ENCODE results near the gene CRYM.

CRYM gene

DNA sequence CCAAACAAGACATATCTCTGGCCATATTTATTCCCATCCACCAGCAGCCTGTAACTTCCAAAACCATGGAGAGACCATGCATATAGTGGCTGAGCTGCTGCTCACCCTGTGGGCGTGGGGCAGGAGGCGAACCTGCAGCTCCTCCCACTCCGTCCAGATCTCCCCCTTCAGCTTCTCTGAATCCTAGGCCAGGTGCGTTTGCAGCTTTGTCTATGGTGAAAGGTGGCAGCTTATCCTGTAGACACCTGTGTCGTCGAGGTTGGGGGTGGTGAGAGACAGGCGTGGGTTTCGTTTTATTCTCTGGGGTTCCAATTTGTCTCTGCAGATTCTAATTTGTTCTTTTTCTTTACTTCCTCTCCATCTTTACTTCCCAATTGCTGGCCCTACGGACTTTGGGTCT lies 54.3 kb downstream of the CRYM start:
- no peak overlapping the region for H3K18ac ChIP-seq (ENCODE audit: low read length)
- H2BK5ac ChIP-seq (ENCODE audit: low read length), result no peak overlapping the region
- no peak overlapping the region for H2BK120ac ChIP-seq (ENCODE audit: low read depth, low read length)
- H3K4me1 ChIP-seq (ENCODE audit: control insufficient read depth, low read depth, low read length), result no peaks in the 10 kb centered on the region
- no peak overlapping the region for H3K9ac ChIP-seq (ENCODE audit: low read length)
- WGBS (ENCODE audit: extremely low coverage, insufficient coverage, low lambda C conversion rate), result no CpG with 5 or more reads among the region's 9 CpGs
- no peaks in the 10 kb centered on the region for H3K79me1 ChIP-seq (ENCODE audit: low read length)
- no peak overlapping the region for H3K27ac ChIP-seq (ENCODE audit: low read depth, low read length)
- H3K4ac ChIP-seq (ENCODE audit: low read depth, low read length), result no peak overlapping the region
- H3K23ac ChIP-seq (ENCODE audit: low read length), result no peak overlapping the region
- H2BK15ac ChIP-seq (replicated peaks; ENCODE audit: low read depth), result no peak overlapping the region
- H2AK5ac ChIP-seq (ENCODE audit: low read length), result no peak overlapping the region
- H3K36me3 ChIP-seq (ENCODE audit: control insufficient read depth, insufficient read depth, low read length), result no peaks in the 10 kb centered on the region
- H4K8ac ChIP-seq (ENCODE audit: low read depth, low read length), result no peak overlapping the region
- H3K4me2 ChIP-seq (ENCODE audit: low read length), result no peak overlapping the region
- no peak overlapping the region for H3K56ac ChIP-seq (ENCODE audit: low read length)
- no peaks in the 10 kb centered on the region for H3K27me3 ChIP-seq (ENCODE audit: insufficient read depth, low read length, poor library complexity)
- DNase-seq, result no peak
- H3K79me2 ChIP-seq (ENCODE audit: control insufficient read depth, insufficient read depth, low read length), result no peaks in the 10 kb centered on the region
- H4K5ac ChIP-seq (ENCODE audit: low read length), result no peak overlapping the region
- no peak overlapping the region for H3K4me3 ChIP-seq (ENCODE audit: low read length)

DNA sequence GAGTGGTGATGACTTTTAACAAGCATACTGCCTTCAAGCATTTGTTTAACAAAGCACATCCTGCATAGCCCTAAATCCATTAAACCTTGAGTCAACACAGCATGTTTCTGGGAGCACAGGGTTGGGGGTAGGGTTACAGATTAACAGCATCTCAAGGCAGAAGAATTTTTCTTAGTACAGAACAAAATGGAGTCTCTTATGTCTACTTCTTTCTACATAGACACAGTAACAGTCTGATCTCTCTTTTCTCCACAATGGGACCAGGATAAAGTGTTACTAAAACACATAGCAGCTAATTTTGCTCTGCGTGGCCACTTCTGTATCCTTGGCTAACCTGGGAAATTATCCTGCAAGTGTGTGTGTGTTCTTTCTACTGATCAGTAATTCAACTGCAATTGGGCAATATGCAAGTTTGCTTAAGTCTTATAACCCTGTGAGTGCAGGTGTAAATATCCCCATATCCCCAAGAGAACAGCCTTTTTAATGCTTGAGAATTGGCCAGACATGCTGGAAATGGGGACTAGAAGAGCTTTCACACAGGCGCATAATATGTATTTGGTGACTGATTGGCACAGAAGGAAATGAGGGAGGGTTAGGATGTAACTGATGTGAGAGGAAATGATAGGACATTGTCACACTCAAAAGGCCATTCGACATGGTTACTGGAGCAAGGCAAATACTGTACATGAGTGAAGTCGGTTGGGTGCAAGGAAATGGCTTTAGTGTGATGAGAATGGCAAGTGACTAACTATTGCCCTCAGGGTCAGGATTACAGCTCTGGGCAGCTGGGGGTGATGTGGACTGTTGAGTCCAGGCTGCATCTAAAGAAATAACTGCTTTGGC lies 55.4 kb downstream of the CRYM start:
- H2BK15ac ChIP-seq (replicated peaks; ENCODE audit: low read depth), result no peak overlapping the region
- no peaks in the 10 kb centered on the region for H3K79me2 ChIP-seq (ENCODE audit: control insufficient read depth, insufficient read depth, low read length)
- no peaks in the 10 kb centered on the region for H3K79me1 ChIP-seq (ENCODE audit: low read length)
- H2AK5ac ChIP-seq (ENCODE audit: low read length), result no peak overlapping the region
- no peak overlapping the region for H3K23ac ChIP-seq (ENCODE audit: low read length)
- H3K9ac ChIP-seq (ENCODE audit: low read length), result no peak overlapping the region
- H3K56ac ChIP-seq (ENCODE audit: low read length), result no peak overlapping the region
- peak overlapping the region; percentile 15 for H3K27ac ChIP-seq (ENCODE audit: low read depth, low read length)
- no peaks in the 10 kb centered on the region for H3K36me3 ChIP-seq (ENCODE audit: control insufficient read depth, insufficient read depth, low read length)
- no peak overlapping the region for H3K18ac ChIP-seq (ENCODE audit: low read length)
- H2BK120ac ChIP-seq (ENCODE audit: low read depth, low read length), result no peak overlapping the region
- H4K8ac ChIP-seq (ENCODE audit: low read depth, low read length), result no peak overlapping the region
- no peak overlapping the region for H2BK5ac ChIP-seq (ENCODE audit: low read length)
- H4K5ac ChIP-seq (ENCODE audit: low read length), result no peak overlapping the region
- H3K4ac ChIP-seq (ENCODE audit: low read depth, low read length), result no peak overlapping the region
- no peak overlapping the region for H3K4me3 ChIP-seq (ENCODE audit: low read length)
- no peaks in the 10 kb centered on the region for H3K4me1 ChIP-seq (ENCODE audit: control insufficient read depth, low read depth, low read length)
- peak; percentile 45 for DNase-seq
- no peak overlapping the region for H3K4me2 ChIP-seq (ENCODE audit: low read length)
- WGBS (ENCODE audit: extremely low coverage, insufficient coverage, low lambda C conversion rate), result no CpG with 5 or more reads among the region's 4 CpGs
- no peaks in the 10 kb centered on the region for H3K27me3 ChIP-seq (ENCODE audit: insufficient read depth, low read length, poor library complexity)

DNA sequence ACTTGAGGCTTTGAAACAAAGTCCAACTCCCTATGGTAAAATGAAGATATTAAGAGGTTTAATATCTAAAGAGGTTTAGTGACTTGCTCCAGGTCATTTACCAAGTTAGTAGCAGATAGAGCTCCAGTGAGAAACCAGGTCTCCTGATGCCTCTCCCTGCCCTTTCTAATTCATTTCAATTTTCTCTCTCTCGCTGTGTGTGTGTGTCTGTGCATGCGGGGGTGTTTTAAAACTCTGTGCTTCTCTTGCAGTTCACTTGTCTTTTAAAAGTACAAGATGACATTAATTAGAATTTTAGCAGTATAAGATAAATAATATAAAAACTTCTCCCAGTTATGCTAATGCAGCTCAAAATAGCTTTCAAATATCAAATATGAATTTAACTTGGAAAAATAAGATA lies 58.5 kb downstream of the CRYM start:
- H2BK120ac ChIP-seq (ENCODE audit: low read depth, low read length), result no peak overlapping the region
- no peak overlapping the region for H3K4ac ChIP-seq (ENCODE audit: low read depth, low read length)
- no peak overlapping the region for H2BK5ac ChIP-seq (ENCODE audit: low read length)
- H3K9ac ChIP-seq (ENCODE audit: low read length), result no peak overlapping the region
- WGBS (ENCODE audit: extremely low coverage, insufficient coverage, low lambda C conversion rate), result no CpG with 5 or more reads among the region's 2 CpGs
- no peaks in the 10 kb centered on the region for H3K4me1 ChIP-seq (ENCODE audit: control insufficient read depth, low read depth, low read length)
- no peak overlapping the region for H2AK5ac ChIP-seq (ENCODE audit: low read length)
- DNase-seq, result no peak
- no peak overlapping the region for H4K8ac ChIP-seq (ENCODE audit: low read depth, low read length)
- no peak overlapping the region for H2BK15ac ChIP-seq (replicated peaks; ENCODE audit: low read depth)
- no peak overlapping the region for H3K4me2 ChIP-seq (ENCODE audit: low read length)
- no peak overlapping the region for H4K5ac ChIP-seq (ENCODE audit: low read length)
- no peak overlapping the region for H3K56ac ChIP-seq (ENCODE audit: low read length)
- no peak overlapping the region for H3K18ac ChIP-seq (ENCODE audit: low read length)
- H3K4me3 ChIP-seq (ENCODE audit: low read length), result no peak overlapping the region
- H3K27me3 ChIP-seq (ENCODE audit: insufficient read depth, low read length, poor library complexity), result no peaks in the 10 kb centered on the region
- no peaks in the 10 kb centered on the region for H3K79me1 ChIP-seq (ENCODE audit: low read length)
- no peaks in the 10 kb centered on the region for H3K79me2 ChIP-seq (ENCODE audit: control insufficient read depth, insufficient read depth, low read length)
- H3K27ac ChIP-seq (ENCODE audit: low read depth, low read length), result no peak overlapping the region
- H3K36me3 ChIP-seq (ENCODE audit: control insufficient read depth, insufficient read depth, low read length), result no peaks in the 10 kb centered on the region
- no peak overlapping the region for H3K23ac ChIP-seq (ENCODE audit: low read length)

DNA sequence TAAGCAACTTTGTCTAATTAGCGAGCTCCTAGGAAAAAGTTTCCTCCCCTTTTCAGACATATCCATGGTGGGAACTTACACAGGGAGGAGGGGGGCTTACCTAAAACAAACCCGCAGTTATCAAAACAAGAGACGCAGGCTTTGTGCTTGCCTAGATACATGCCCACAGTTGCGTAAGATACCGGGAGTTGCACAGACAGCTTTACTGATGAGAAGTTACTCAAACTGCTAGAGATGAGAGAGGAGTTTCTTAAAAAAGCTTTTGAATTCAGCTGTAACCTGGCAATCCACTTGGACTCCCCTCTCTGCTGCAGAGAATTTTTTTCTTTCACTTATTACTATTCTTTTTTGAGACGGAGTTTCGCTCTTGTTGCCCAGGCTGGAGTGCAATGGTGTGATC lies 59.9 kb downstream of the CRYM start:
- H3K27ac ChIP-seq (ENCODE audit: low read depth, low read length), result no peak overlapping the region
- no peak overlapping the region for H3K4me3 ChIP-seq (ENCODE audit: low read length)
- no peaks in the 10 kb centered on the region for H3K27me3 ChIP-seq (ENCODE audit: insufficient read depth, low read length, poor library complexity)
- H2BK120ac ChIP-seq (ENCODE audit: low read depth, low read length), result no peak overlapping the region
- H3K79me1 ChIP-seq (ENCODE audit: low read length), result no peaks in the 10 kb centered on the region
- H2BK5ac ChIP-seq (ENCODE audit: low read length), result no peak overlapping the region
- no peaks in the 10 kb centered on the region for H3K4me1 ChIP-seq (ENCODE audit: control insufficient read depth, low read depth, low read length)
- no peaks in the 10 kb centered on the region for H3K79me2 ChIP-seq (ENCODE audit: control insufficient read depth, insufficient read depth, low read length)
- no peak overlapping the region for H4K5ac ChIP-seq (ENCODE audit: low read length)
- WGBS (ENCODE audit: extremely low coverage, insufficient coverage, low lambda C conversion rate), result no CpG with 5 or more reads among the region's 7 CpGs
- H3K4me2 ChIP-seq (ENCODE audit: low read length), result no peak overlapping the region
- H3K4ac ChIP-seq (ENCODE audit: low read depth, low read length), result no peak overlapping the region
- H4K8ac ChIP-seq (ENCODE audit: low read depth, low read length), result no peak overlapping the region
- no peaks in the 10 kb centered on the region for H3K36me3 ChIP-seq (ENCODE audit: control insufficient read depth, insufficient read depth, low read length)
- no peak overlapping the region for H3K23ac ChIP-seq (ENCODE audit: low read length)
- H2AK5ac ChIP-seq (ENCODE audit: low read length), result no peak overlapping the region
- H3K56ac ChIP-seq (ENCODE audit: low read length), result no peak overlapping the region
- H3K9ac ChIP-seq (ENCODE audit: low read length), result no peak overlapping the region
- no peak overlapping the region for H2BK15ac ChIP-seq (replicated peaks; ENCODE audit: low read depth)
- no peak overlapping the region for H3K18ac ChIP-seq (ENCODE audit: low read length)
- no peak for DNase-seq

DNA sequence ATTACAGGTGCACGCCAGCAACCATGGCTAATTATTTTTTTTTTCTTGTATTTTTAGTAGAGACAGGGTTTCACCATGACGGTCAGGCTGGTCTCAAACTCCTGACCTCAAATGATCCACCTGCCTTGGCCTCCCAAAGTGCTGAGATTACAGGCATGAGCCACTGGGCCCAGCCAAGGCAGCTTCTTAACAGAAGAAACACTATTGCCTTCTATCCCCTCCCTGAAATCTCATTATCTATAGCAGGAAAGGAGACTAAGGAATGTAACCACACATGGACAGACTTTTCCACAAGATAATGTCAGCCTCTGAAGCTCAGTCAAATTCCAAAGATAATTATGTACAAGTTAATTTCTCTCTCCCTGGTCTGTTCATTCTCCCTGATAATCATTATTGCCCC lies 61.0 kb downstream of the CRYM start:
- Histone ChIP-seq H4K5ac (ENCODE audit: low read length) (no peak overlapping the region), H3K4me2 (ENCODE audit: low read length) (no peak overlapping the region), H3K79me2 (ENCODE audit: control insufficient read depth, insufficient read depth, low read length) (no peaks in the 10 kb centered on the region), H3K18ac (ENCODE audit: low read length) (no peak overlapping the region), H3K4me1 (ENCODE audit: control insufficient read depth, low read depth, low read length) (no peaks in the 10 kb centered on the region), H3K79me1 (ENCODE audit: low read length) (no peaks in the 10 kb centered on the region), H3K9ac (ENCODE audit: low read length) (no peak overlapping the region), H3K4ac (ENCODE audit: low read depth, low read length) (no peak overlapping the region), H3K36me3 (ENCODE audit: control insufficient read depth, insufficient read depth, low read length) (no peaks in the 10 kb centered on the region), H2BK5ac (ENCODE audit: low read length) (no peak overlapping the region), H3K23ac (ENCODE audit: low read length) (no peak overlapping the region), H2AK5ac (ENCODE audit: low read length) (no peak overlapping the region), H2BK120ac (ENCODE audit: low read depth, low read length) (no peak overlapping the region), H4K8ac (ENCODE audit: low read depth, low read length) (no peak overlapping the region), H3K27ac (ENCODE audit: low read depth, low read length) (no peak overlapping the region), H3K56ac (ENCODE audit: low read length) (no peak overlapping the region), H3K4me3 (ENCODE audit: low read length) (no peak overlapping the region), H2BK15ac (replicated peaks; ENCODE audit: low read depth) (no peak overlapping the region), H3K27me3 (ENCODE audit: insufficient read depth, low read length, poor library complexity) (no peaks in the 10 kb centered on the region)
- no CpG with 5 or more reads among the region's 2 CpGs for WGBS (ENCODE audit: extremely low coverage, insufficient coverage, low lambda C conversion rate)
- DNase-seq, result no peak

DNA sequence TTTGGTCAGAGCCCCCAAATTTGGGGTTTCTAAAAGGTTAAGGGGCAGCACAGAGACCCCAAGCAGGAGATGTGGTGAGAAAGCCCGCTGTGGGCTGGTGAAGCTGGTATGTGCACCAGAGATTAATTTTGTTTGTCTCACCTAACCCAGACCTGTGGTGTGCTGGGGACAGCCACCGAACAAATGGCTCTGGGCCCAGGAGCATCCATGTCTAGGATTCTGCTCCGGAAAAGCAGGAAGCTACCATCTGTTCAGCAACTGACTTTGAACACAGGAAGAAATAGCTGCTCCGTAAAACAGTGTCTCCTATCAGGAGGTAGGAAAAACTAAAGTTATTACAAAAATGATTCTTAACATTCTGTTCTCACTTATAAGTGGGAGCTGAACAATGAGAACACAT lies 64.0 kb downstream of the CRYM start:
- no peak overlapping the region for H2BK5ac ChIP-seq (ENCODE audit: low read length)
- no peak overlapping the region for H3K4me3 ChIP-seq (ENCODE audit: low read length)
- no peak overlapping the region for H3K56ac ChIP-seq (ENCODE audit: low read length)
- WGBS (ENCODE audit: extremely low coverage, insufficient coverage, low lambda C conversion rate), result no CpG with 5 or more reads among the region's 4 CpGs
- H3K27ac ChIP-seq (ENCODE audit: low read depth, low read length), result no peak overlapping the region
- H3K79me1 ChIP-seq (ENCODE audit: low read length), result no peaks in the 10 kb centered on the region
- H2BK120ac ChIP-seq (ENCODE audit: low read depth, low read length), result no peak overlapping the region
- H2AK5ac ChIP-seq (ENCODE audit: low read length), result no peak overlapping the region
- no peak overlapping the region for H2BK15ac ChIP-seq (replicated peaks; ENCODE audit: low read depth)
- no peak overlapping the region for H4K8ac ChIP-seq (ENCODE audit: low read depth, low read length)
- H3K4me2 ChIP-seq (ENCODE audit: low read length), result no peak overlapping the region
- no peak overlapping the region for H3K18ac ChIP-seq (ENCODE audit: low read length)
- H4K5ac ChIP-seq (ENCODE audit: low read length), result no peak overlapping the region
- no peak overlapping the region for H3K4ac ChIP-seq (ENCODE audit: low read depth, low read length)
- H3K27me3 ChIP-seq (ENCODE audit: insufficient read depth, low read length, poor library complexity), result no peaks in the 10 kb centered on the region
- no peak overlapping the region for H3K9ac ChIP-seq (ENCODE audit: low read length)
- H3K36me3 ChIP-seq (ENCODE audit: control insufficient read depth, insufficient read depth, low read length), result no peaks in the 10 kb centered on the region
- H3K4me1 ChIP-seq (ENCODE audit: control insufficient read depth, low read depth, low read length), result no peaks in the 10 kb centered on the region
- H3K79me2 ChIP-seq (ENCODE audit: control insufficient read depth, insufficient read depth, low read length), result no peaks in the 10 kb centered on the region
- no peak overlapping the region for H3K23ac ChIP-seq (ENCODE audit: low read length)
- DNase-seq, result no peak
